ENCODE measurements around the gene ABL2.
"Not testable (repeated sequence)": the region's sequence is repeated elsewhere in the genome, so short reads cannot be mapped to it uniquely, and the experiment has no call there.

ABL2 gene

GRCh38 chr1:179135707-179136106, 93.8 kb downstream of the ABL2 start:
- DNase-seq (ENCODE audit: low read depth, low spot score), result not testable (repeated sequence)

- not testable (repeated sequence) for DNase-seq (ENCODE audit: low read depth, low spot score)
Observed at GRCh38 chr1:179135168-179135567, 94.3 kb downstream of the ABL2 start.

- no peak for DNase-seq (ENCODE audit: low read depth, low spot score)
Observed at GRCh38 chr1:179129702-179130473, 99.6 kb downstream of the ABL2 start.

DNA sequence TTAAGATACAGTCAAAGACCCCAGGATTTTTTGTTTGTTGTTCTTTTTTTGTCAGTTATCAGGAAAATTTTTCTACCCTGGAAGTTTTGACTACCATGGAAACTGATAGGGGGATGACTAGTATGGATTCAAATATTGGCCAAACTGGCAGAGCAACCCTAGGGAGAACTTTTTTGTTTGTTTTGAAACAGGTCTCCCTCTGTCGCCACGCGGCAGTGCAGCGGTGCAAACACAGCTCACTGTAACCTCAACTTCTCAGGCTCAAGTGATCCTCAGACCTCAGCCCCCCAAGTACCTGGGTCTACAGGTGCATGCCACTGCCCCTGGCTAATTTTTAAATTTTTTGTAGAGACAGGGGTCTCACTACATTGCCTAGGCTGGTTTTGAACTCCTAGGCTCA, 101.0 kb downstream of the ABL2 start:
- DNase-seq (ENCODE audit: low read depth, low spot score), result no peak

DNA sequence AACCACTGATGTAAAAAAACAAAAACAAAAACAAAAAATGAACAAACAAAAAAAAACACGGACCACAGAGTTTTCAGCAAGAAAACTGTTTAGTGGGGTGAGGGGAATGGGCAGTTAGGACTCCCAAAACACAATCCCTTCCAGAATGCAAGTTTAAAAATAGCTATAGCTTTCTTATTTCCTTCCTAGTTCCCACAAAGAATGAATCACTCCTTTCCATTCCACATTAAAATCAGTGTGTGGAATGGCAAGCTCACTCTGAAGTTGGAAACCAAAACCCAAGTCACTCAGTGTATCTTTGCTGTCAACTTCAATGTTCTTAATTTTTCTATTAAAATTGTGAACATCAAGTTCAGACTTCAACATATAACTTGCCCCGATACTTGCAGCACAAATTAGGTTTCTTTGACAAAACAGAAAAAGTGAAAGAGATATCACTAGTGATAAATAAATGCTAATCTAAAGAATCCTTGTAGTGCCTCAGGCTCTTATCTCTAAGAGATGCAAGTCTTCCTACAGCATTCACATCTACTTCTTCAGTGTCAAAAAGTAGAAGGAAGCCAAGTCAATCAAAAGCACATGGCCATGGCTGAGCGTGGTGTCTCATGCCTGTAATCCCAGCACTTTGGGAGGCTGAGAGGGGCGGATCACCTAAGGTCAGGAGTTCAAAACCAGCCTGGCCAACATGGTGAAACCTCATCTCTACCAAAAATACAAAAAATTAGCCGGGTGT, 102.1 kb downstream of the ABL2 start:
- peak; percentile 69 for DNase-seq (ENCODE audit: low read depth, low spot score)

DNA sequence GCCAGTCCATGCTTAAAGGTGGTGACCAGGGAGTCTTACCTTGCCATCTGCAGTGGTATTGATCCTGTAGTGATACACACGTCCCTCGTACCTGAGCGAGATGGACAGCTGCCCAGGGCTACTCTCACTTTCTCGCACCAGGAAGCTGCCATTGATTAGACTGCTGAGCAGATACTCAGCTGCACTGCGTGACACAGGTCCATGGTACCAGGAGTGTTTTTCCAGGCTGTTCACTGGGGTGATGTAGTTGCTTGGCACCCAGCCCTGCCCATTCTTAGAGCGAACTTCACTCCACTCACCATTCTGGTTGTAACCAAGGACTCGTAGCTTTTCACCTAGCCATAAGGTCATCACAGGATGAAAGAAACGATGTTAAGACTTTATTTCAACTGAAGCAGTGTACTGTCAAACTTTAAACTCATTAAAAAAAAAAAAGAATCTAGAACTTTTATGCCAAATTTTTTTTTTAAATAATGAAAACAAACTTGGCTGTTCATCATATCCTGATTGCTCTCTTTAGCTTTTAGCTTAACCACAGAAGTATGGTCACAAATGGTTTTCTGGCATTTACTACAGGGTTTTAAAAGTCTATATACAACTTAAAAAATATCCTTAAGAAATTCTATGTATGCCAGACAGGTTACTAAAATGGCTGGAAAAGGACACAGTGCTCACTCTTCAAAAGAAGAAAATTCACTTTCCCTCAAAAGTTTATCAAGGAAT, 103.0 kb downstream of the ABL2 start:
- peak; percentile 85 for DNase-seq (ENCODE audit: low read depth, low spot score)

- peak; percentile 29 for DNase-seq (ENCODE audit: low read depth, low spot score)
Observed at GRCh38 chr1:179124873-179125272, 104.6 kb downstream of the ABL2 start.

DNA sequence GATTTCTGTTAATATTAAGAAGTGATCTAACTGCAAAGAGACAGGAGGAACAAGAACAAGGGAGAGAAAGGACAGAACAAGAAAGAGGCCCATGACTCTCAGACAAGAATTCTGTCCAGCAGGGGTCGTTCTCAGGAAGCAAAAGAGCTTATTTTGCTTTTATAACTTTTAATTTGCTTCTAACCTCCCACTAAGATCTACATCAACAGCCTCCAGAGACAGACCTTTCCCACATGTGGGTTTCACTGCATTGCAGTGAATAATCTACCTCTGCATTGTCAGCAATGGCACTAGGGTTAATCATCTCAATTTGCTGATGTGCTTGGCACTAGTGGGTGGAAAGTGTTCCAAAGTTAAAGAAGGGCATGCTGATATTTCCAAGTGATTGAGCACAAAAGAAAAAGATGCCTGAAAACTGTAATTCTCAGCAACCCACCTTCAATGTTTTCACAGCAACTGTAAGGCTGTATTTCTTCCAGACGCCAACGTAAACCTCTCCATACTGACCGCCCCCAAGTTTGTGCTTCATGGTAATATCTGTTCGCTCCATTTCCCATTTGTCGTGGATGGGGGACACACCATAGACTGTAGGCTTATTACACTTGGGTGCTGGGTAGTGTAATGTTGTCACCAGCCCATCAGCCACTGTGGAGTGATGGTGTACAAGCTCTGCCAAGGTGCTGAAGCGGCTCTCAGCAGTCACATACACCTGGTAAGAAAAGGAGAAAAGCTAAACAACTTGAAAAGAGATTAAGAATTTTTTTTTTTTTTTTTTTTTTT, 108.1 kb downstream of the ABL2 start:
- peak; percentile 70 for DNase-seq (ENCODE audit: low read depth, low spot score)

DNA sequence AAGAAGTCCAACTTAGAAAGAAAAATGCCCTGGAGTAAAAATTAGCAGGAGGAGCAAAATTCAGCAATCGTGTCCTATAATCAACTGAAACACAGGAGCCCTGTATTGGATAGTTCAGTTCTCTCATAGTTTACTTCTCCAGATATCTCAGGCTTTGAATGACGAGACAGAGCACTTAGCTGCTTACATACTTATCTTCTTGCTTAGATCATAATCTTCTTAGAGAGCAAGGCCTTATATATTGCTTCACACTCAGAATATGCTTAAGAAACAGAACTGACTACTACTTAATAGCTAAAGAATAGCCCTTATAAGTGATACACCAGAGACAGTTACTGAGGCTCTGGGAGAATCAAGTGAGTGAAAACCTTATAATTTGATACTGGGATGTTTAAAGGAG, 108.7 kb downstream of the ABL2 start:
- no peak for DNase-seq (ENCODE audit: low read depth, low spot score)

DNA sequence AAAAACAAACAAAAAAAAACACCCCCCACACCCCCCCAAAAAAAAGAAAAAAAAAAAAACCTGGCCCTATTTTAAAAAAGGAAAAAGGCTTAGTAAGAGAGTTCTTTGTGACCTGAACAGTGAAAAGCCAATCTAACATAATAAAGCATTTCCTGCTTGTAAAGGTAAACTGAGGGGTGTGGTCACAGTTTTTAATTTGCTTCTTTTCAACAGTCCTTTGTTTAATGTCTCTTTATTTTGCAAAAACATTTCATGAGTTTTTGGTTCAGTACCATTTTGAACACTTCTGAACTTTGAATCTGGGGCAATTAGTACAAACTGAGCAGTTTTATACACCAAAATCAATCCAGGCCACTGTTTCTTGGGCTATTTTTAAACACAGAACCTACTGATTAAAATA, 110.0 kb downstream of the ABL2 start:
- no peak for DNase-seq (ENCODE audit: low read depth, low spot score)

DNA sequence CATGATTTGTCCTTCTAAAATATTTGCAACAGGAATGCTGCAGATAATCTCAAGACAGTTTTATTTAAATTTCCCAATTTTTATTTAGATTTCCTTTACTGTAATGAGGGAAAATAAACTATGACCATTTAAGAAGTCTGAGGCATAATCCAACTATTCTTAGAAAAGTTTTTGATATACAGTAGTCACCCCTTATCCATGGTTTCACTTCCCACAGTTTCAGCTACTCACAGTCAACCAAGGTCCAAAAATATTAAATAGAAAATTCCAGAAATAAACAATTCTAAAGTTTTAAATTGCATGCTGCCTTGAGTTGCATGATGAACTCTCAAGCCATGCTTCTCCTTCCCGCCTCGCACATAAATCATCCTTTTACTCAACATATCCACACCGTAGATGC, 114.3 kb downstream of the ABL2 start:
- no peak for DNase-seq (ENCODE audit: low read depth, low spot score)

DNA sequence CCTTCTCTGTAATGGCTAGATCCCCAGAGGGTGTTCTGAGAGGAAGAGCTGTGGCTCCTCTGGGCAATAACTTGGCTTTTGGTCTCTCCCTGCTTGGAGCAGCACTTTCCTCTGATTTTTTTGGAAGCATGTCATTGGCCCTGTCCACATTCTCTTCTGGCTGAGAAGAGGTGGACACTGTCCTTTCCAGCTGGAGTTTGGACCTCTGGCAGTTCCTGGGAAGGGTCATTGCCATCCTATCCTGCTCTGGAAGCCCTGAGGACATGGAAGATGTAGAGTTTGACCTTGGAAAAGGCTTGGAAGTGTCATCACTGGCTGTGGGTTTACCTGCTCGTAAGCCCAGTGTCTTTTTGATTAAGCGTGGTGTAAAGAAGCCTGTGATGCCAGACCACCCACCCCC, 120.8 kb downstream of the ABL2 start:
- DNase-seq (ENCODE audit: low read depth, low spot score), result no peak

GRCh38 chr1:179107706-179108629, 121.5 kb downstream of the ABL2 start:
- DNase-seq (ENCODE audit: low read depth, low spot score), result no peak

- peak; percentile 30 for DNase-seq (ENCODE audit: low read depth, low spot score)
Observed at GRCh38 chr1:179105393-179105792, 124.1 kb downstream of the ABL2 start.

DNA sequence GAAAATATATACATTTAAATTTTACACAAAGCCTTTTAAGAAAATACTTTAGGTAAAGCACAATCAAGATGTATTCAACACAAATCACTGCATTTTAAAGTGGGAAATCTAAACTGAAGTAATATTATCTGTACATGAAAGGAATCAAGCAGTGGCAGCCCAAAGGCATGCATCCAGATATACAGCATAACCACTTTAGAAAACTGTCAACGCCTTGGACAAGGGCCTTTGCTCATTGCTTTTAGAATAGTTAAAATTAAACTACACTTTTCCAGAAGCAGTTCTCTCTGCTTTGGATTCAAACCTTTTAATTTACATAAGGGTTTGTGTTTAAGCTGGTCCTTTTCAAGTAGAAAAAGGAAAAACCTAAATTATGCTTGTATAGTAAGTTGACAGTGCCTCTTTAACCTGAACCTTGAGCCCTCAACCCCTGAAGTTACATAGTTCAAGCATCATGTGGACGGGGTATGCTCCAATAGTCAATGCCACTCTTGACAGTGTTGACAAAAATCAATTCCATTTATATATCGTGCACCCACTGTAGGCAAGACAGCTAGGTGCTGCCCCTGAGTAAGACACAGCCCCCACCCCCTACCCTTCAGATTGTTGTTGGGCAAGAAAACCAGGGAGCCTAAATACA, 124.7 kb downstream of the ABL2 start:
- no peak for DNase-seq (ENCODE audit: low read depth, low spot score)

DNA sequence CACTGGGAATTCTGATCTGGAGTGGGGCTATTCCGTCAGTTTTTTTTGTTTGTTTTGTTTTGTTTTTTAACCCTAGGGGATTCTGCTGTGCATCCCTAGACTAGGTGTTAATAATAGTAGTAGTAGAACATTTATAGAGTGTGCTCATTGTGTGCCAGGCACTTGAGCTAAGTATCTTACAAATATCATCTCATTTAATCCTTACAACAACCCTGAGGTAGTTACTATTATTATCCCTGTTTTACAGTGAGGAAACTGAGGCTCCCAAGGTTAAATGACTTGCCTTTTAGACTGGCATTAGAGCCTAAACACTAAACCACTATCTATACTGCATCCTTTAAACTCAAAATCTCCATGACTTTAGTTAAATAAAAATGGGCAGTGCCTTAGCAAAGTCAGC, 125.5 kb downstream of the ABL2 start:
- DNase-seq (ENCODE audit: low read depth, low spot score), result no peak

GRCh38 chr1:179101566-179101965, 127.9 kb downstream of the ABL2 start:
- DNase-seq (ENCODE audit: low read depth, low spot score), result no peak

- DNase-seq (ENCODE audit: low read depth, low spot score), result no peak
Observed at GRCh38 chr1:179099891-179100290, 129.6 kb downstream of the ABL2 start.

GRCh38 chr1:179095924-179096323, 133.6 kb downstream of the ABL2 start:
- DNase-seq (ENCODE audit: low read depth, low spot score), result no peak

DNA sequence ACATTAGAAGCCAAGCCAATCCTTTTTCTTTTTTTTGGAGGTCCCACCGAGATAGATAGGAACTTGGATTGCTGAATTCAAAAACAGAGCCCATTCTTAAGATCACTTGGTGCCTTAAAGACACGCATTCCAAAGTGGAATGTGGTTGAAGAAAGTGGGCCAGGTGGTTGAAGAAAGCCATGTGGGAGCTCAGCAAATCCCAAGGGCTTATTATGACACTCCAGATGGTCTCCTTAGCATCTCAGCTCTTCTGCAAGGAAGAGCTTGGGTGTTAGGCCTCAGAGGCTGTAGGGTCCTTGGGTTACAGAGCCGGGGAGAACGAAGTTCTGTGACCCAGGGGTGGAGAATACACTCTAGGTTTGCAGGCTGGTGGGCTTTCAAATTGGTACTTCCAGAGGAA, 134.1 kb downstream of the ABL2 start:
- no peak for DNase-seq (ENCODE audit: low read depth, low spot score)
